GM12875 (cell line): Measurements from ENCODE around the gene MYO18B.

Experiments
- H3K4me3 ChIP-seq: one replicate; pipeline ENCODE4 v1.5.1; 2011; ENCODE audit warnings: low read depth, low read length, control low read depth
- TF ChIP-seq, protein P1 (sequence below): IDR thresholded peaks from 2 replicates; pipeline ENCODE4 v1.5.1; 2011; ENCODE audit warnings: low read depth, mild to moderate bottlenecking, control low read depth, inconsistent platforms, low read length, moderate library complexity, borderline replicate concordance; ENCODE audit not compliant: insufficient read depth

The MYO18B gene

DNA sequence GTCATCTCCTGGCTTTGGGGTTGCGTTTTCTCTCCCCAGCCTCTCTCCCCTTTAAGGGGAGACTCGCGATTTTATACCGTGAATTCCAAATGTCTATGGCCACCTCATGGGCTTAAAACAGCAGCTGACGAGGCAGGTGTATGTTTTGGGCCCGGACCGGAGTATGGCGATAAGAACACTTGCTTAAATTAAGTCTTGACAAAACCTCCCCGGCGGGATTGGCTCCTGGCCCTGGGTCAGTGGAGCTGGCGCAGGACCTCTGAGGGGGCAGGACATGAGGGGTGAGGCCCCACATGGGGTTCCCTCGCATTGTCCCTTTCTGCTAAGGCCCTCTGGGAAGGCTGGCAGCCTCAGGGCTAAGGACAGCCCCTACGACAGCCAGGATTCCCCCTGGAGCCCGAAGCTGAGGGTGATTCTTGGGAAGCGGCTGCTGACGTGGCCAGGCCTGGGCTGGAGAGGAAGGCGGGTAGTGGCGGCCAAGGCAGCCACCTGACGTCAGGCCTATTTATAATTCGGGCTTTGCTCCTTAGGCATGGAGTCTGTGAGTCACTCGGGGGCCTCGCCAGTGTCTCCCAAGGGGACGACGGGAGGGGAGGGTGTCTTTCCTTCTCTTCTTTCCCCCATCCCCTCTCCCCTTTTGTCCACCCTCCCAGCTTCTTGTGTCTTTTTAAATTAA lies 12.7 kb downstream of the MYO18B start:
- TF ChIP-seq, protein P1, sequence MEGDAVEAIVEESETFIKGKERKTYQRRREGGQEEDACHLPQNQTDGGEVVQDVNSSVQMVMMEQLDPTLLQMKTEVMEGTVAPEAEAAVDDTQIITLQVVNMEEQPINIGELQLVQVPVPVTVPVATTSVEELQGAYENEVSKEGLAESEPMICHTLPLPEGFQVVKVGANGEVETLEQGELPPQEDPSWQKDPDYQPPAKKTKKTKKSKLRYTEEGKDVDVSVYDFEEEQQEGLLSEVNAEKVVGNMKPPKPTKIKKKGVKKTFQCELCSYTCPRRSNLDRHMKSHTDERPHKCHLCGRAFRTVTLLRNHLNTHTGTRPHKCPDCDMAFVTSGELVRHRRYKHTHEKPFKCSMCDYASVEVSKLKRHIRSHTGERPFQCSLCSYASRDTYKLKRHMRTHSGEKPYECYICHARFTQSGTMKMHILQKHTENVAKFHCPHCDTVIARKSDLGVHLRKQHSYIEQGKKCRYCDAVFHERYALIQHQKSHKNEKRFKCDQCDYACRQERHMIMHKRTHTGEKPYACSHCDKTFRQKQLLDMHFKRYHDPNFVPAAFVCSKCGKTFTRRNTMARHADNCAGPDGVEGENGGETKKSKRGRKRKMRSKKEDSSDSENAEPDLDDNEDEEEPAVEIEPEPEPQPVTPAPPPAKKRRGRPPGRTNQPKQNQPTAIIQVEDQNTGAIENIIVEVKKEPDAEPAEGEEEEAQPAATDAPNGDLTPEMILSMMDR: no peak
- no peak overlapping the region for H3K4me3 ChIP-seq

DNA sequence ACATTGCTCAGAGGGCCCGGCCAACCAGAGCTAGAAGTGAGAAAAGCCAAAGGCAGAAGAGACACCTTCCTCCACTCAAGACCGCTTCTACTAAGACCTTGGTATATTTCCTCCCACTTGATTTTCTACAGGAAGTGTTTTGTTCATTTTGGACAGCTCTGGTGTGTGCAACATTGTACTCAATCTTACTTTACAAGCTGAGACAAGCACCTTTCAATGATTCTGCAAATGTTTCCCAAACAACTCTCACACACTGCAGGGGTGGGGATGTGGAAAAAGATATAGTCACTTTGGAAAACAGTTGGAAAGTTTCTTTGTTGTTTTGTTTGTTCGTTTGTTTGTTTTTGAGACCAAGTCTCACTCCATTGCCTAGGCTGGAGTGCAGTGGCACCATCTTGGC lies 15.7 kb downstream of the MYO18B start:
- no peak overlapping the region for H3K4me3 ChIP-seq
- TF ChIP-seq, protein P1: no peak

DNA sequence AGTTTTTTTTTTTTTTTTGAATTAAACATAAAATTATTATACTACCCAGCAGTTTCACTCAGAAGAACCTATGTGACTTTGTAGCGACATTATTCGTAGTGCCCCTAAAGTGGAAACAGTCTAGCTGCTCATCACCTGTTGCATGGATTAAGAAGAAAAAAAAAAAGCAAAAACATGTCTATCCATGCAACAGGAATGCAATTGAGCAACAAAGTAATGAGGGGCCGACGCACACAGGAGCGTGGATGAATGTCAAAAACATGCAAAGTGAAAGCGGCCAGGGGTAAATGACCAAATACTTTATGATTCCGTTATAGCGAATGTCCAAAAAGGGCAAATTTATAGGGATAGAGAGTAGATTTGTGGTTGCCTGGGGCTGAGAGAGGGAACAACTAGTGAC lies 16.3 kb downstream of the MYO18B start:
- TF ChIP-seq, protein P1: no peak
- H3K4me3 ChIP-seq: no peak overlapping the region

DNA sequence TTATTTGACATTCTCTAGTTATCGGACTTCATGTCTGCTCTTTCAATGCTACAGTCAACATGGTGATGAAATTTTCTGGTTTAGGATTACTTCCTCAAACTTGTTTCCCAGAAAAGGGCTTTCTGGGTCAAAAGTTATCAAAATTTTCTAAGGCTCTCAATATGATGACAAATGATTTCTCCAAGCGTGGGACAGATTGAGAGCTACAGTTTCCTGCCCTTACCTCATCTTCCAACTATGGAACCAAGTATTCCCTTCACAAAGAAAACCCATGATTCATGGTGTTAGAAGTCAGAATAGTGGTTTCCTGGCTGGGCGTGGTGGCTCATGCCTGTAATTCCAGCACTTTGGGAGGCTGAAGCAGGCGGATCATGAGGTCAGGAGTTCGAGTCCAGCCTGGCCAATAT lies 17.8 kb downstream of the MYO18B start:
- H3K4me3 ChIP-seq: no peak overlapping the region

DNA sequence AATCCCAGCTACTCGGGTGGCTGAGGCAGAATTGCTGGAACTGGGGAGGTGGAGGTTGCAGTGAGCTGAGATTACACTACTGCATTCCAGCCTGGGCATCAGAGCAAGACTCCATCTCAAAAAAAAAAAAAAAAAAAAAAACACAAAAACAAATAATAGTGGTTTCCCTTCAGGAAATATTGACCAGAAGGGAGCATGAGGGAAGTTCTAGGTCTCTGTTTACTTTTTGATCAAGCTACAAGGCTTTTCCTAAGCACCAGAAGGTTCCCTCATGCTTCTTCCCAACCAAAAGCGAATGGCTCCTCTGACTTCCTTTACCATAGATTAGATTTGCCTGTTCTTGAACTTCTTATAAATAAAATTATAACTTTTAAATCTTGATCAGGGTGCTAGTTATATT lies 18.3 kb downstream of the MYO18B start:
- TF ChIP-seq, protein P1: no peak
- H3K4me3 ChIP-seq: no peak overlapping the region

More for the DNA sequence above, 17.8 kb downstream of the MYO18B start:
- TF ChIP-seq, protein P1: no peak

DNA sequence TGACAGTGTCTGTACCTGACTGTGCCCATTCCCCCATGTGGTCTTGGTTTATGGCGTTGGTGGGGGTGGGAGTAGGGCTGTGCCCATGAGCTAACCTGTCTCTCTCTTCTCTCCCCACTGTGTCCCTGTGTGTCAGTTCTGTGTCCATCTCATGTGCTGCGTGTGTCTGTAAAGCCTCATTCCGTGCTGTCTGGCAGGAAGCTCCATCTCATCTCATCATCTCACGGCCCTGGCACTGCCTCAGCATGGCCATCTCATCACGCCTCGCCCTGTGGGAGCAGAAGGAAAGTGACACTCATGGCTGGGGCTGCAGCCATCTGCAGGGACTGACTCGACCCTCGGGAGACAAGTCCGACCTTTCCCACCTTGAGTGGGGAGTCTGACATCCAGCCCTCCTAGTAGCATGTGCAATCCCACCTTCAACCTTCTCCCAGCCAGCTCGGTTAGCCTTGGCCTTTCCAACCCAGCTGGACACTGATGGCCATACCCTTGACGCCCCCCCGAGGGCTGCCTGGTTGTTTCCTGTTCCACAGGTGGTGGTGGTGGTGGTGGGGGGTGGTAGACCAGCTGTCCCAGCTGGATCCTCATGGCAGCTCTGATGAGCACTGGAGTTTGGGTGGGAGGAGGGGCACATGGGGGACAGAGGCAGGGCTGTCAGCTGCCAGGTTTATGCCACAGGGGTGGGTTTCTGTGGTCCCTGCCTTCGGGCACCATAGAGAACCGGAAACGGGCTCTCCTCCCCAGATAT lies 19.0 kb downstream of the MYO18B start:
- H3K4me3 ChIP-seq: no peak overlapping the region
- TF ChIP-seq, protein P1: no peak

DNA sequence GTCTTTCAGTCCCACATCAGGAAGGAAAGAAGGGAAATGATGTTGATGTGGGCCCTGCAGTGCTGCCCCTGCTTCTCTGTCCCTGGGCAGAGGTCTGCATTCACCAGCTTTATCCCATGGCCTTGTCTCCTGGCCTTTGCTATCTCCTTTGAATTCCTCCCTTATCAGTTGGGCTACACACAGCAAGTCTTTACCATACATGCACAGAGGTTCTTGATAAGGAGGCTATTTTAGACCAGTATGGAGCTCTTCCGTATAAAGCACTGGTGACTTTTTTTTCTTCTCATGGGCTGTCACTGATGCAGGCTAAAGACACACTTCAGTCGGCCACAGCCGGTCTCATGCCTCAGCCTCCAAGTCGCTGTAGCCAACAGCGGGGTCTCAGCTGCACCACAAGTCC lies 20.2 kb downstream of the MYO18B start:
- no peak overlapping the region for H3K4me3 ChIP-seq
- TF ChIP-seq, protein P1: no peak
